GM23248 (cell line): ENCODE results near the gene NR3C1.

Experiments
- EZH2 ChIP-seq: fragments of 200-600 bp; sonication (generic); IDR thresholded peaks from 2 replicates; pipeline ENCODE4 v1.6.1; 2018; ENCODE audit warnings: antibody characterized with exemption, mild to moderate bottlenecking; ENCODE audit not compliant: insufficient read depth, poor library complexity, severe bottlenecking
- EZH2phosphoT487 ChIP-seq: fragments of 200-600 bp; sonication (generic); IDR thresholded peaks from 2 replicates; pipeline ENCODE4 v1.6.1; 2018; ENCODE audit warnings: antibody characterized with exemption, moderate library complexity, mild to moderate bottlenecking, low read depth; ENCODE audit not compliant: insufficient read depth

- TF ChIP-seq EZH2phosphoT487 = no peak
- TF ChIP-seq EZH2 = no peak
Measured at GRCh38 chr5:143251190-143251589, 152.3 kb downstream of the NR3C1 start.
